HepG2 (cell line): ENCODE results near the gene NFIL3. TPM values are rescaled to one million over a fixed set of nuclear protein-coding genes. Genes with fewer than 3 reads are reported as not detected.

ENCODE experiments used
- ATF1 ChIP-seq: IDR thresholded peaks from 2 replicates; pipeline ENCODE4 v1.6.1; 2016; ENCODE audit warnings: mild to moderate bottlenecking, control low read depth
- BRCA1 ChIP-seq: sonication (generic); formaldehyde crosslinking; IDR thresholded peaks from 2 replicates; pipeline ENCODE4 v1.4.0; 2020; ENCODE audit warnings: missing genetic modification reagents
- CCDC6 ChIP-seq: sonication (generic); formaldehyde crosslinking; IDR thresholded peaks from 2 replicates; pipeline ENCODE4 v1.8.1; 2022; ENCODE audit warnings: mild to moderate bottlenecking, missing genetic modification reagents, moderate library complexity
- FOXK2 ChIP-seq: fragments of 450-650 bp; IDR thresholded peaks from 2 replicates; pipeline ENCODE4 v1.6.1; 2016
- FOXO1 ChIP-seq: sonication (generic); formaldehyde crosslinking; IDR thresholded peaks from 2 replicates; pipeline ENCODE4 v1.4.0; 2020; ENCODE audit warnings: missing genetic modification reagents
- GPBP1L1 ChIP-seq: sonication (generic); formaldehyde crosslinking; IDR thresholded peaks from 2 replicates; pipeline ENCODE4 v1.5.0; 2020; ENCODE audit warnings: mild to moderate bottlenecking, missing genetic modification reagents
- HINFP ChIP-seq: sonication (generic); formaldehyde crosslinking; IDR thresholded peaks from 2 replicates; pipeline ENCODE4 v1.4.0; 2020; ENCODE audit warnings: low read depth, mild to moderate bottlenecking, missing genetic modification reagents
- HNF4A ChIP-seq: sonication (generic); formaldehyde crosslinking; IDR thresholded peaks from 2 replicates; pipeline ENCODE4 v1.4.0; 2020; ENCODE audit warnings: missing genetic modification reagents
- SOX13 ChIP-seq, 3 experiments: fragments of 450-650 bp in 1 of 3; sonication (generic) in 1 of 3; formaldehyde crosslinking in 1 of 3; IDR thresholded peaks in 2 of 3; conservative IDR thresholded peaks in 1 of 3; 2 replicates each; pipeline versions ENCODE4 v1.5.0 to v1.6.1; 2016 to 2020; ENCODE audit warnings: antibody characterized with exemption in 1 of 3, mild to moderate bottlenecking in 1 of 3, missing compliant biosample characterization in 1 of 3, missing genetic modification reagents in 1 of 3, moderate library complexity in 1 of 3
- THRA ChIP-seq: sonication (generic); formaldehyde crosslinking; IDR thresholded peaks from 2 replicates; pipeline ENCODE4 v1.4.0; 2020; ENCODE audit warnings: missing genetic modification reagents, borderline replicate concordance
- THYN1 ChIP-seq: sonication (generic); formaldehyde crosslinking; IDR thresholded peaks from 2 replicates; pipeline ENCODE4 v1.8.1; 2023; ENCODE audit warnings: low read depth, mild to moderate bottlenecking, moderate library complexity, missing genetic modification reagents, borderline replicate concordance
- TOE1 ChIP-seq: sonication (generic); formaldehyde crosslinking; IDR thresholded peaks from 2 replicates; pipeline ENCODE4 v1.4.0; 2020; ENCODE audit warnings: mild to moderate bottlenecking, missing genetic modification reagents
- ZBTB21 ChIP-seq: sonication (generic); formaldehyde crosslinking; IDR thresholded peaks from 2 replicates; pipeline ENCODE4 v1.4.0; 2020; ENCODE audit warnings: missing genetic modification reagents
- ZFP41 ChIP-seq: sonication (generic); formaldehyde crosslinking; IDR thresholded peaks from 2 replicates; pipeline ENCODE4 v1.4.0; 2020; ENCODE audit warnings: mild to moderate bottlenecking, missing genetic modification reagents, borderline replicate concordance
- ZNF260 ChIP-seq: sonication (generic); formaldehyde crosslinking; IDR thresholded peaks from 2 replicates; pipeline ENCODE4 v1.4.0; 2020; ENCODE audit warnings: missing genetic modification reagents, low read depth, mild to moderate bottlenecking, borderline replicate concordance
- ZNF292 ChIP-seq: sonication (generic); formaldehyde crosslinking; IDR thresholded peaks from 2 replicates; pipeline ENCODE4 v1.8.1; 2022; ENCODE audit warnings: mild to moderate bottlenecking, low read depth, missing genetic modification reagents, borderline replicate concordance
- ZNF326 ChIP-seq: sonication (generic); formaldehyde crosslinking; IDR thresholded peaks from 2 replicates; pipeline ENCODE4 v1.4.0; 2020; ENCODE audit warnings: missing genetic modification reagents, borderline replicate concordance
- ZNF329 ChIP-seq: sonication (generic); formaldehyde crosslinking; IDR thresholded peaks from 2 replicates; pipeline ENCODE4 v1.9.0; 2021; ENCODE audit warnings: low read depth, mild to moderate bottlenecking, missing genetic modification reagents
- ZNF460 ChIP-seq: sonication (generic); formaldehyde crosslinking; IDR thresholded peaks from 2 replicates; pipeline ENCODE4 v1.5.1; 2020; ENCODE audit warnings: missing genetic modification reagents, mild to moderate bottlenecking, borderline replicate concordance
- ZNF570 ChIP-seq: sonication (generic); formaldehyde crosslinking; IDR thresholded peaks from 2 replicates; pipeline ENCODE4 v1.4.0; 2020; ENCODE audit warnings: mild to moderate bottlenecking, missing genetic modification reagents, borderline replicate concordance
- ZNF670 ChIP-seq: sonication (generic); formaldehyde crosslinking; IDR thresholded peaks from 2 replicates; pipeline ENCODE4 v1.8.0; 2022; ENCODE audit warnings: mild to moderate bottlenecking, missing genetic modification reagents, borderline replicate concordance
- ZNF747 ChIP-seq: sonication (generic); formaldehyde crosslinking; IDR thresholded peaks from 2 replicates; pipeline ENCODE4 v1.8.1; 2023; ENCODE audit warnings: missing genetic modification reagents, mild to moderate bottlenecking, borderline replicate concordance
- ZNF775 ChIP-seq: sonication (generic); formaldehyde crosslinking; IDR thresholded peaks from 2 replicates; pipeline ENCODE4 v1.4.0; 2020; ENCODE audit warnings: missing genetic modification reagents, mild to moderate bottlenecking, moderate library complexity, borderline replicate concordance
- ZSCAN29 ChIP-seq: sonication (generic); formaldehyde crosslinking; conservative IDR thresholded peaks from 2 replicates; pipeline ENCODE4 v1.4.0; 2020; ENCODE audit warnings: mild to moderate bottlenecking, missing genetic modification reagents
- polyA plus RNA-seq, 8 experiments: library from polyadenylated mRNA; depleted of rRNA in 3 of 8; stranded (reverse) in 7 of 8; unstranded in 1 of 8; fragments of >200 nt; fragmentation: Illumina TruSeq in 4 of 8; extraction: Trizol in 4 of 8; gene quantifications; 2 replicates each; pipeline versions ENCODE4 v1.2.1 to v1.2.3, GENCODE V29; 2011 to 2016; ENCODE audit warnings: low read depth in 4 of 8, missing spikeins in 1 of 8, mixed read lengths in 1 of 8; ENCODE audit not compliant: insufficient read depth in 1 of 8
- total RNA-seq, 5 experiments: library from RNA; depleted of rRNA; stranded (reverse); fragments of >200 nt; fragmentation: Illumina TruSeq; extraction: Trizol; gene quantifications; 2 replicates each; pipeline ENCODE4 v1.2.3, GENCODE V29; 2016; ENCODE audit warnings: low read depth in 1 of 5
- TF ChIP-seq, protein P1 (sequence below): sonication (generic); formaldehyde crosslinking; IDR thresholded peaks from 2 replicates; pipeline ENCODE4 v1.8.1; 2023; ENCODE audit warnings: missing genetic modification reagents, inconsistent platforms, borderline replicate concordance

Gene NFIL3
- total and polyA plus RNA-seq, 2 of the 13 experiments (the other 11 are each of a cell fraction or from before 2014, with no cell fraction given) = 46.6 to 54.2 TPM

- no peak for TF ChIP-seq CCDC6 (CRISPR knock-in tag)
- TF ChIP-seq TOE1 = no peak
- TF ChIP-seq ZBTB21 (CRISPR knock-in tag) = no peak
- TF ChIP-seq ZNF260 (CRISPR knock-in tag) = no peak
- TF ChIP-seq ATF1 = no peak
- no peak for TF ChIP-seq HINFP (CRISPR knock-in tag)
- TF ChIP-seq ZSCAN29 (CRISPR knock-in tag) = no peak
- TF ChIP-seq ZNF570 = no peak
- no peak for TF ChIP-seq ZNF670 (CRISPR knock-in tag)
- TF ChIP-seq ZNF460 (CRISPR knock-in tag) = no peak
- no peak for TF ChIP-seq BRCA1
- no peak for TF ChIP-seq THRA (CRISPR knock-in tag)
- TF ChIP-seq HNF4A (CRISPR knock-in tag) = no peak
- no peak for TF ChIP-seq ZFP41 (CRISPR knock-in tag)
- TF ChIP-seq THYN1 (CRISPR knock-in tag) = no peak
- no peak for TF ChIP-seq ZNF326
- TF ChIP-seq SOX13 (IDR thresholded peaks at IDR 0.05) = no peak
- peak in 1 of 2 experiments; percentile 44; a peak in 1 of 4 replicates for TF ChIP-seq SOX13 (CRISPR knock-in tag; conservative IDR thresholded peaks at IDR 0.05 in 1 of 2, IDR thresholded peaks at IDR 0.05 in 1 of 2)
- no peak for TF ChIP-seq ZNF292 (CRISPR knock-in tag)
- TF ChIP-seq, protein P1, sequence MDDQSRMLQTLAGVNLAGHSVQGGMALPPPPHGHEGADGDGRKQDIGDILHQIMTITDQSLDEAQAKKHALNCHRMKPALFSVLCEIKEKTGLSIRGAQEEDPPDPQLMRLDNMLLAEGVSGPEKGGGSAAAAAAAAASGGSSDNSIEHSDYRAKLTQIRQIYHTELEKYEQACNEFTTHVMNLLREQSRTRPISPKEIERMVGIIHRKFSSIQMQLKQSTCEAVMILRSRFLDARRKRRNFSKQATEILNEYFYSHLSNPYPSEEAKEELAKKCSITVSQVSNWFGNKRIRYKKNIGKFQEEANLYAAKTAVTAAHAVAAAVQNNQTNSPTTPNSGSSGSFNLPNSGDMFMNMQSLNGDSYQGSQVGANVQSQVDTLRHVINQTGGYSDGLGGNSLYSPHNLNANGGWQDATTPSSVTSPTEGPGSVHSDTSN (CRISPR knock-in tag) = no peak
- TF ChIP-seq ZNF747 (CRISPR knock-in tag) = no peak
- TF ChIP-seq FOXO1 (CRISPR knock-in tag) = no peak
- TF ChIP-seq FOXK2 = no peak
- TF ChIP-seq ZNF775 = no peak
- no peak for TF ChIP-seq GPBP1L1 (CRISPR knock-in tag)
- no peak for TF ChIP-seq ZNF329
Observed at GRCh38 chr9:91421128-91421765, 2.4 kb downstream of the NFIL3 start (continued).
